ENCODE results near the gene RETREG3. TPM values are rescaled to one million over a fixed set of nuclear protein-coding genes. Genes with fewer than 3 reads are reported as not detected.

The RETREG3 gene
- total RNA-seq, 2 donors from 2014 or later = 51.5 to 55.4 TPM

GRCh38 chr17:42586514-42587230 is 22.5 kb downstream of the RETREG3 start:
- no peak for DNase-seq
- H3K27me3 ChIP-seq (ENCODE audit: control insufficient read depth, insufficient read depth, low read length, poor library complexity, severe bottlenecking) = no peaks in the 10 kb centered on the region
- Mint-ChIP-seq H3K27me3 (ENCODE audit: insufficient read depth) (no peaks in the 10 kb centered on the region), H3K4me1 (no peaks in the 10 kb centered on the region), H3K4me3 (no peak overlapping the region), H3K27ac (no peak overlapping the region), H3K36me3 (ENCODE audit: low read depth) (peaks cover 71% of the 10 kb centered on the region), H3K9me3 (no peaks in the 10 kb centered on the region)
- WGBS, 2 experiments (ENCODE audit: insufficient coverage in 1 of 2, insufficient read length in 1 of 2) = 81 to 92% methylated on average over 2 to 7 of the region's 7 CpGs
- no peaks in the 10 kb centered on the region for H3K9me3 ChIP-seq (ENCODE audit: control insufficient read depth, low read length)
- H3K9ac ChIP-seq (ENCODE audit: extremely low read depth, low read length, poor library complexity, severe bottlenecking) = no peak overlapping the region
- no peak for TF ChIP-seq CTCF (conservative IDR thresholded peaks at IDR 0.05)
- no peak overlapping the region for H3K27ac ChIP-seq (ENCODE audit: low read depth, low read length)
- no peaks in the 10 kb centered on the region for H3K4me1 ChIP-seq (ENCODE audit: control insufficient read depth, insufficient read depth, low read length)
- no peak overlapping the region for H3K4me3 ChIP-seq (ENCODE audit: low read length)
- H3K36me3 ChIP-seq (ENCODE audit: control insufficient read depth, insufficient read depth, low read length) = peaks cover 86% of the 10 kb centered on the region

GRCh38 chr17:42585353-42585752 is 23.8 kb downstream of the RETREG3 start:
- H3K27me3 Mint-ChIP-seq (ENCODE audit: insufficient read depth) = no peaks in the 10 kb centered on the region
- Histone ChIP-seq H3K27ac (ENCODE audit: low read depth, low read length) (no peak overlapping the region), H3K9me3 (ENCODE audit: control insufficient read depth, low read length) (no peaks in the 10 kb centered on the region), H3K36me3 (ENCODE audit: control insufficient read depth, insufficient read depth, low read length) (peaks cover 81% of the 10 kb centered on the region), H3K9ac (ENCODE audit: extremely low read depth, low read length, poor library complexity, severe bottlenecking) (no peak overlapping the region), H3K4me3 (ENCODE audit: low read length) (no peak overlapping the region), H3K27me3 (ENCODE audit: control insufficient read depth, insufficient read depth, low read length, poor library complexity, severe bottlenecking) (no peaks in the 10 kb centered on the region), H3K4me1 (ENCODE audit: control insufficient read depth, insufficient read depth, low read length) (no peaks in the 10 kb centered on the region)
- 97% methylated on average over 1 of the region's 1 CpG; no CpG with 5 or more reads in 1 of the 2 experiments for WGBS, 2 experiments (ENCODE audit: insufficient coverage in 1 of 2, insufficient read length in 1 of 2)
- no peak overlapping the region for H3K27ac Mint-ChIP-seq
- no peaks in the 10 kb centered on the region for H3K9me3 Mint-ChIP-seq
- H3K4me3 Mint-ChIP-seq = no peak overlapping the region
- DNase-seq = no peak
- no peaks in the 10 kb centered on the region for H3K4me1 Mint-ChIP-seq
- peaks cover 69% of the 10 kb centered on the region for H3K36me3 Mint-ChIP-seq (ENCODE audit: low read depth)
- no peak for TF ChIP-seq CTCF (conservative IDR thresholded peaks at IDR 0.05)

GRCh38 chr17:42584880-42585279 is 24.3 kb downstream of the RETREG3 start:
- Histone ChIP-seq H3K9me3 (ENCODE audit: control insufficient read depth, low read length) (no peaks in the 10 kb centered on the region), H3K27ac (ENCODE audit: low read depth, low read length) (no peak overlapping the region), H3K27me3 (ENCODE audit: control insufficient read depth, insufficient read depth, low read length, poor library complexity, severe bottlenecking) (no peaks in the 10 kb centered on the region), H3K36me3 (ENCODE audit: control insufficient read depth, insufficient read depth, low read length) (peaks cover 81% of the 10 kb centered on the region), H3K4me1 (ENCODE audit: control insufficient read depth, insufficient read depth, low read length) (no peaks in the 10 kb centered on the region), H3K4me3 (ENCODE audit: low read length) (no peak overlapping the region), H3K9ac (ENCODE audit: extremely low read depth, low read length, poor library complexity, severe bottlenecking) (no peak overlapping the region)
- H3K27me3 Mint-ChIP-seq (ENCODE audit: insufficient read depth) = no peaks in the 10 kb centered on the region
- peaks cover 68% of the 10 kb centered on the region for H3K36me3 Mint-ChIP-seq (ENCODE audit: low read depth)
- no peak for DNase-seq
- no peak overlapping the region for H3K27ac Mint-ChIP-seq
- H3K9me3 Mint-ChIP-seq = no peaks in the 10 kb centered on the region
- no peak for TF ChIP-seq CTCF (conservative IDR thresholded peaks at IDR 0.05)
- H3K4me1 Mint-ChIP-seq = no peaks in the 10 kb centered on the region
- 90% methylated on average over 6 to 8 of the region's 9 CpGs for WGBS, 2 experiments (ENCODE audit: insufficient coverage in 1 of 2, insufficient read length in 1 of 2)
- no peak overlapping the region for H3K4me3 Mint-ChIP-seq
